Chondrocyte (in vitro differentiated cells): ENCODE measurements around the gene VCL. TPM values are rescaled to one million over a fixed set of nuclear protein-coding genes. Genes with fewer than 3 reads are reported as not detected.

ENCODE experiments used
- DNase-seq: peaks from one replicate; pipeline ENCODE4 v3.0.0; 2021; ENCODE audit warnings: mixed read lengths, low spot score
- H3K27ac Mint-ChIP-seq: one replicate; pipeline ENCODE4 v1.8.0; 2021; ENCODE audit warnings: mild to moderate bottlenecking, moderate library complexity, mixed read lengths; ENCODE audit not compliant: unreplicated experiment
- H3K27me3 Mint-ChIP-seq: 2 replicates; pipeline ENCODE4 v1.8.0; 2021; ENCODE audit warnings: low read depth, mixed read lengths
- H3K36me3 Mint-ChIP-seq: 2 replicates; pipeline ENCODE4 v1.8.0; 2021; ENCODE audit warnings: low read depth, mixed read lengths
- H3K4me1 Mint-ChIP-seq: 2 replicates; pipeline ENCODE4 v1.8.0; 2021; ENCODE audit warnings: low read depth, mild to moderate bottlenecking, mixed read lengths
- H3K4me3 Mint-ChIP-seq: one replicate; pipeline ENCODE4 v1.8.0; 2021; ENCODE audit warnings: mild to moderate bottlenecking, moderate library complexity, mixed read lengths; ENCODE audit not compliant: unreplicated experiment
- H3K9me3 Mint-ChIP-seq: 2 replicates; pipeline ENCODE4 v1.8.0; 2021; ENCODE audit warnings: low read depth, mixed read lengths
- total RNA-seq: library from RNA; stranded (reverse); gene quantifications from 3 replicates; pipeline ENCODE4 v1.2.1, GENCODE V29; 2021
- TF ChIP-seq, protein P1 (sequence below): fragments of 200-600 bp; sonication (generic); IDR thresholded peaks from 2 replicates; pipeline ENCODE4 v1.5.0; 2021; ENCODE audit warnings: antibody characterized with exemption, mild to moderate bottlenecking, moderate library complexity

VCL gene
- total RNA-seq, 1 donor from 2014 or later = 498 TPM

DNA sequence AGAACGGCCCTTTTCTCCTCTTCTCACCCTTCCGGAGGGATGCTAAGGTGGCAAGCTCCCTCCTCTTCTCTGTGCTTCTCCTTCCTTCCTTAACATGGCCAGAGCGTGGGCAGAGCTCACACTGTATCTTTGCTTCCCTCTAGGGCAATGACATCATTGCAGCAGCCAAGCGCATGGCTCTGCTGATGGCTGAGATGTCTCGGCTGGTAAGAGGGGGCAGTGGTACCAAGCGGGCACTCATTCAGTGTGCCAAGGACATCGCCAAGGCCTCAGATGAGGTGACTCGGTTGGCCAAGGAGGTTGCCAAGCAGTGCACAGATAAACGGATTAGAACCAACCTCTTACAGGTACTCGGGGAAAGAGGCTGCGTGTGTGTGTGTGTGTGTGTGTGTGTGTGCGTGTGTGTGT, 116.1 kb downstream of the VCL start:
- Mint-ChIP-seq H3K27me3 (no peaks in the 10 kb centered on the region), H3K36me3 (peaks cover 68% of the 10 kb centered on the region), H3K9me3 (no peaks in the 10 kb centered on the region), H3K4me3 (no peak overlapping the region), H3K27ac (peak overlapping the region; percentile 66), H3K4me1 (peaks cover 42% of the 10 kb centered on the region)
- TF ChIP-seq, protein P1, sequence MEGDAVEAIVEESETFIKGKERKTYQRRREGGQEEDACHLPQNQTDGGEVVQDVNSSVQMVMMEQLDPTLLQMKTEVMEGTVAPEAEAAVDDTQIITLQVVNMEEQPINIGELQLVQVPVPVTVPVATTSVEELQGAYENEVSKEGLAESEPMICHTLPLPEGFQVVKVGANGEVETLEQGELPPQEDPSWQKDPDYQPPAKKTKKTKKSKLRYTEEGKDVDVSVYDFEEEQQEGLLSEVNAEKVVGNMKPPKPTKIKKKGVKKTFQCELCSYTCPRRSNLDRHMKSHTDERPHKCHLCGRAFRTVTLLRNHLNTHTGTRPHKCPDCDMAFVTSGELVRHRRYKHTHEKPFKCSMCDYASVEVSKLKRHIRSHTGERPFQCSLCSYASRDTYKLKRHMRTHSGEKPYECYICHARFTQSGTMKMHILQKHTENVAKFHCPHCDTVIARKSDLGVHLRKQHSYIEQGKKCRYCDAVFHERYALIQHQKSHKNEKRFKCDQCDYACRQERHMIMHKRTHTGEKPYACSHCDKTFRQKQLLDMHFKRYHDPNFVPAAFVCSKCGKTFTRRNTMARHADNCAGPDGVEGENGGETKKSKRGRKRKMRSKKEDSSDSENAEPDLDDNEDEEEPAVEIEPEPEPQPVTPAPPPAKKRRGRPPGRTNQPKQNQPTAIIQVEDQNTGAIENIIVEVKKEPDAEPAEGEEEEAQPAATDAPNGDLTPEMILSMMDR = no peak
- DNase-seq = no peak

DNA sequence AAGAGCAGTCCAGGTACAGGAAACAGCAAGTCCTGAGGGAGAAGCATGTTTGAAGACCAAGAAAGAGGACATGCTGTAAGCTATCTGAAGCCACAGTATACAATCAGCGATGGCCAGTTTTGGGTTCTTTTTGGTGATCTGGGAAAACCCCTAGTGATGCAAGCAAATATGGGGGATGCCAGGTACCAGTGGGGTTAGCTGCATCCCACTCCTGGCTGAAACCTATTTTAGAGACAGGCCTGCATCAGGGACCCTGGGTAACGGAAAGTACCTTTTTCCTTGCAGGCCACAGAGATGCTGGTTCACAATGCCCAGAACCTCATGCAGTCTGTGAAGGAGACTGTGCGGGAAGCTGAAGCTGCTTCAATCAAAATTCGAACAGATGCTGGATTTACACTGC, 119.8 kb downstream of the VCL start:
- no peak for DNase-seq
- peaks cover 63% of the 10 kb centered on the region for H3K36me3 Mint-ChIP-seq
- TF ChIP-seq, protein P1 = no peak
- H3K9me3 Mint-ChIP-seq = no peaks in the 10 kb centered on the region
- H3K27ac Mint-ChIP-seq = peak overlapping the region; percentile 76
- peaks cover 53% of the 10 kb centered on the region for H3K4me1 Mint-ChIP-seq
- H3K4me3 Mint-ChIP-seq = no peak overlapping the region
- no peaks in the 10 kb centered on the region for H3K27me3 Mint-ChIP-seq

DNA sequence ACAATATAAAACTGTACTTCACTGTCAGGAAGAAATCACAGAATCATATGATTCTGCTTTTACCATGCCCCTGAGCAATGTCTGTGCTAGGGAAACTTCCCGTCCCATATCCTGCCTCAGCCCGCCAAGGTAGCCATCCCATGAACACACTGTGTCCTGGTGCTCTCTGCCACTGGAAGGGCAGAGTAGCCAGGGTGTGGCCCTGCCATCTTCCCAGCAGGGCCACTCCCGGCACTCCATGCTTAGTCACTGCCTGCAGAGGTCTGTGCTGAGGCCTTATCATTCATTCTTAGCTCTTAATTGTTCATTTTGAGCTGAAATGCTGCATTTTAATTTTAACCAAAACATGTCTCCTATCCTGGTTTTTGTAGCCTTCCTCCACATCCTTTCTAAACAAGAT, 120.9 kb downstream of the VCL start:
- Mint-ChIP-seq H3K27ac (peak overlapping the region; percentile 76), H3K4me1 (peaks cover 45% of the 10 kb centered on the region), H3K4me3 (no peak overlapping the region), H3K27me3 (no peaks in the 10 kb centered on the region), H3K36me3 (peaks cover 62% of the 10 kb centered on the region), H3K9me3 (no peaks in the 10 kb centered on the region)
- TF ChIP-seq, protein P1 = no peak
- DNase-seq = no peak

DNA sequence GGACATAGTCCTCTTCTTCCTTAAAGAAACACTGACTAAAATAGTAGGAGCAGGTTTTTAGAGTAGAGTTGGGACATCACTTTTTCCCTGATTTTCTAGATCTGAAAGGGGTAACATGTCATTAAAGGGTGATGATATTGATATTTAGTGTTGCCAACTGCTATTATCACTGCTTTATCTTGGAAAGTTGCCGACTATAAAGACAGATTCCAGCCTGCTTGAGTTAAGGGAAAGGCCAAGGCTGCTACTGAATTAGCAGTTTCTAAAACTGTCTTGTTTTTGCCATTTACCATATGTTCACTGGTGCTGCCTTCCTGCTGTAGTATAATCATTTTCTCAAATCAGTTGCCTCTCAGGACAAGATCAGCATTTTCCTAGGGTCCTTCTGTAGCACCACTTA, 123.0 kb downstream of the VCL start:
- Mint-ChIP-seq H3K27ac (no peak overlapping the region), H3K9me3 (no peaks in the 10 kb centered on the region), H3K4me1 (peaks cover 41% of the 10 kb centered on the region)

DNA sequence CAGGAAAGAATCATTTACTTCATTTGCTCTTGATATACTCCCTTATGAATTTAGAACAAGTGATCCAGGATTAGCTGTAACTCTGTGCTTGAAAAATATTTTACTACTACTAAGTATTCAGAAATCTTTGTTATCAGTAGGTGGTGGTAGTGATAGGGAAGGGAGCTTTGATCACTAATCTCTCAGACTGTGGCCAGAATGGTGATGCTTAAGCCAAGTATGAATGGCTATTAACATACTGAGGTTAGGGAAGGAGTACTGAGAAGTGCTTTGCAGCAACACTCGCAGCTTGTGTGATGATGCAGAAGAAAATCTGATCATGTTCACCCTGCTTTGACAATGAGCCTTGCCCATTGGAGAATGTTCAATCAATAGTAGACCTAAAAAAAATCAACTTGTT, 123.5 kb downstream of the VCL start:
- Mint-ChIP-seq H3K4me1 (peaks cover 41% of the 10 kb centered on the region), H3K27ac (peak overlapping the region; percentile 41), H3K9me3 (no peaks in the 10 kb centered on the region), H3K27me3 (no peaks in the 10 kb centered on the region), H3K36me3 (peaks cover 45% of the 10 kb centered on the region), H3K4me3 (no peak overlapping the region)
- no peak for DNase-seq
- TF ChIP-seq, protein P1 = no peak

More for the DNA sequence above, 123.0 kb downstream of the VCL start:
- peaks cover 50% of the 10 kb centered on the region for H3K36me3 Mint-ChIP-seq
- no peak overlapping the region for H3K4me3 Mint-ChIP-seq
- no peaks in the 10 kb centered on the region for H3K27me3 Mint-ChIP-seq
- DNase-seq = no peak
- TF ChIP-seq, protein P1 = no peak
